Nephron (organoid): ENCODE results near the gene SEC11C.

Source experiments
- H3K27ac Mint-ChIP-seq, 3 experiments: 2 replicates each; pipeline ENCODE4 v1.8.0; 2020; ENCODE audit warnings: mixed read lengths in 3 of 3, mild to moderate bottlenecking in 2 of 3, moderate library complexity in 1 of 3
- H3K27me3 Mint-ChIP-seq: 2 replicates; pipeline ENCODE4 v1.8.0; 2021; ENCODE audit warnings: low read depth, mild to moderate bottlenecking, moderate library complexity, mixed read lengths
- H3K36me3 Mint-ChIP-seq: 2 replicates; pipeline ENCODE4 v1.8.0; 2020; ENCODE audit warnings: low read depth, mixed read lengths
- H3K4me1 Mint-ChIP-seq: 2 replicates; pipeline ENCODE4 v1.8.0; 2020; ENCODE audit warnings: mixed read lengths
- H3K4me3 Mint-ChIP-seq, 3 experiments: 2 replicates each; pipeline ENCODE4 v1.8.0; 2020; ENCODE audit warnings: mild to moderate bottlenecking in 3 of 3, mixed read lengths in 3 of 3, moderate library complexity in 2 of 3
- H3K9me3 Mint-ChIP-seq: 2 replicates; pipeline ENCODE4 v1.8.0; 2020; ENCODE audit warnings: mixed read lengths
- TF ChIP-seq, protein P1 (sequence below), 3 experiments: fragments of 200-600 bp; sonication (generic); IDR thresholded peaks; one replicate each; pipeline ENCODE4 v1.5.0; 2021; ENCODE audit warnings: antibody characterized with exemption in 3 of 3; ENCODE audit not compliant: unreplicated experiment in 3 of 3

Gene SEC11C

DNA sequence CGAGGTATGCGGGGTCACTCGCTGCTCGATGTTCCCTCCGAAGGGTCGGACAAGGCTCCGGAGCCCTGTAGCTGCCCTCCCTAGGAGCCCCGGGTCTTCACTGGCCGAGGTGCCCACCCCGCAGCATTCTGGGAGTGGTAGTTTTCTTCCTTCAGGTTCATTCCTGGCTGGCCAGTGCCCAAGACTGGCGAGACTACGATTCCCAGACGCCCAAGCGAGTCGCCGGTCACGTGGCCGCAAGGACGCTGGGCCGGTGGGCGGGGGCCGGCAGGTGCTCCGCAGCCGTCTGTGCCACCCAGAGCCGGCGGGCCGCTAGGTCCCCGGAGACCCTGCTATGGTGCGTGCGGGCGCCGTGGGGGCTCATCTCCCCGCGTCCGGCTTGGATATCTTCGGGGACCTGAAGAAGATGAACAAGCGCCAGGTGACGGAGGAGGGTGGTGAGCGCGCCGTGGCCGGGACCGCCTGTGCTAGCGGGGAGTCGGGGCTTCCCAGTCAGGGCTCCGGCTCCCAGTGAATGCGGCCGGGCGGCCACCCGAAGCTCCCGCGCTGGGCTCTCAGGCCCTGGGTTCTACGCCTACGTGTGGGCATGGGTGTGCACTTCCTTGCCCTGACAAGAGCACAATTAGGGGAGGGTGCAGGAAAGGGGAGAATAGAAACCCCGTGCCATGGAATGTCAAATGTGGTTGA lies at the start of gene SEC11C:
Gene SEC11C (plus strand): TSS at position 270 of the 687 bp plus-strand sequence. CDS start 65 bp downstream, at position 335.
- H3K4me3 Mint-ChIP-seq: peak within 1 kb of the TSS; percentile 93 to 95 (median 94)
- peaks cover 53% of the 10 kb centered on the region for H3K27me3 Mint-ChIP-seq
- TF ChIP-seq, protein P1, sequence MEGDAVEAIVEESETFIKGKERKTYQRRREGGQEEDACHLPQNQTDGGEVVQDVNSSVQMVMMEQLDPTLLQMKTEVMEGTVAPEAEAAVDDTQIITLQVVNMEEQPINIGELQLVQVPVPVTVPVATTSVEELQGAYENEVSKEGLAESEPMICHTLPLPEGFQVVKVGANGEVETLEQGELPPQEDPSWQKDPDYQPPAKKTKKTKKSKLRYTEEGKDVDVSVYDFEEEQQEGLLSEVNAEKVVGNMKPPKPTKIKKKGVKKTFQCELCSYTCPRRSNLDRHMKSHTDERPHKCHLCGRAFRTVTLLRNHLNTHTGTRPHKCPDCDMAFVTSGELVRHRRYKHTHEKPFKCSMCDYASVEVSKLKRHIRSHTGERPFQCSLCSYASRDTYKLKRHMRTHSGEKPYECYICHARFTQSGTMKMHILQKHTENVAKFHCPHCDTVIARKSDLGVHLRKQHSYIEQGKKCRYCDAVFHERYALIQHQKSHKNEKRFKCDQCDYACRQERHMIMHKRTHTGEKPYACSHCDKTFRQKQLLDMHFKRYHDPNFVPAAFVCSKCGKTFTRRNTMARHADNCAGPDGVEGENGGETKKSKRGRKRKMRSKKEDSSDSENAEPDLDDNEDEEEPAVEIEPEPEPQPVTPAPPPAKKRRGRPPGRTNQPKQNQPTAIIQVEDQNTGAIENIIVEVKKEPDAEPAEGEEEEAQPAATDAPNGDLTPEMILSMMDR (IDR thresholded peaks at IDR 0.05; ENCODE audit: unreplicated experiment in 3 of 3): no peak
- peak within 1 kb of the TSS; percentile 97 to 100 (median 99) for H3K27ac Mint-ChIP-seq
- H3K36me3 Mint-ChIP-seq: no peaks in the 10 kb centered on the region
- no peaks in the 10 kb centered on the region for H3K9me3 Mint-ChIP-seq
- peaks cover 20% of the 10 kb centered on the region for H3K4me1 Mint-ChIP-seq

DNA sequence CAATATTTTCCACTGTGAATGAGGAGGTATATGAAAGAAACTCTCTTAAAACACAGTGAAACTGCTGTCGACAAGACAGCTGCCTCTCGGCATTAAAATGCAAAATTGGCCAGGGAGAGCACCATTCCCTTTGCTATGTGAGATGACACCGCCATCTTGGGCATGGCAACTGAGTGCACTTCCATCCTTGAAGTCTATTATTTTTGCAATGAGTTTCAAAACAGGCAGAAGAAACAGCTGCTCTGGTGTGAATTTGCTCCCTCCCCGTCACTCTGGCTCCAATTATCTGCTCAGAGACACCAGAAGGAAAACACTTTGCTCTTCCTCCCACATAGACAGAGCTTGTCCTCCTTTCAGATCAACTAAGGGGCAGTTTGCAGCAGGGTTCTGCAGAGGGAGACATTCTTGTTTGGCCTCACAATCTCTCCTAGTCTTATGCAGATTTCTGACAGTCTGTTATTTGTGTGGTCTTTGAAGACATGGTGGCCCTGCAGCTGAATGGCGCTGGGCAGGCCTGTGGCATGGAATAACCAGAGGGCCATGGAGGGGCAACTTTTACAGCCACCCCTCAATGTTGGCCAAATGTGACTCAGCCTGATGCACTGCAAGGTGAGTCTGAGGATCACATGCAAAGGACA lies 48.6 kb upstream of the SEC11C start:
- TF ChIP-seq, protein P1 (IDR thresholded peaks at IDR 0.05; ENCODE audit: unreplicated experiment in 3 of 3): no peak
- no peaks in the 10 kb centered on the region for H3K4me1 Mint-ChIP-seq
- peaks cover 17% of the 10 kb centered on the region for H3K27me3 Mint-ChIP-seq
- H3K9me3 Mint-ChIP-seq: no peaks in the 10 kb centered on the region
- H3K36me3 Mint-ChIP-seq: no peaks in the 10 kb centered on the region
- peak overlapping the region in 2 of 3 experiments; percentile 41 to 60 for H3K27ac Mint-ChIP-seq
- no peak overlapping the region for H3K4me3 Mint-ChIP-seq

DNA sequence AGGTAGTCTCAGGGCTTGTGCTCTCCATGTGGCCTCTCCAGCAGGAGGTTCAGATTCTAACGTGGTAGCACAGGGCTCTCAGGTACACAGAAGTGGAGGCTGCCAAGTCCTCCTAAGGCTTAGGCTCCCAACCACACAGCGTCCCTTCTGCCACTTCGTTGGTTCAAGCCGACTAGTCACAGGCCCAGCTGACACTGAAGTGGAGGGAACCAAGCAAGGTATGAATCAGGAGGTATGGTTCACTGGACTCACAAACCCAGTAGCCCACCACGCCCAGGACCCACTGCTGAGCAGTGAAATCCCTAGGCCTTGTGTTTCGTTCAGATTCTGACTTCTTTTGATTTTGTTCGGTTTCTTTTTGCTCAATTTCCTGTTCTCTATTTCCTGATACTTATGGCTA lies 46.0 kb upstream of the SEC11C start:
- H3K27ac Mint-ChIP-seq: no peak overlapping the region
- no peak overlapping the region for H3K4me3 Mint-ChIP-seq
- H3K36me3 Mint-ChIP-seq: no peaks in the 10 kb centered on the region
- H3K9me3 Mint-ChIP-seq: no peaks in the 10 kb centered on the region
- H3K4me1 Mint-ChIP-seq: no peaks in the 10 kb centered on the region
- H3K27me3 Mint-ChIP-seq: peaks cover 16% of the 10 kb centered on the region
- TF ChIP-seq, protein P1 (IDR thresholded peaks at IDR 0.05; ENCODE audit: unreplicated experiment in 3 of 3): no peak

DNA sequence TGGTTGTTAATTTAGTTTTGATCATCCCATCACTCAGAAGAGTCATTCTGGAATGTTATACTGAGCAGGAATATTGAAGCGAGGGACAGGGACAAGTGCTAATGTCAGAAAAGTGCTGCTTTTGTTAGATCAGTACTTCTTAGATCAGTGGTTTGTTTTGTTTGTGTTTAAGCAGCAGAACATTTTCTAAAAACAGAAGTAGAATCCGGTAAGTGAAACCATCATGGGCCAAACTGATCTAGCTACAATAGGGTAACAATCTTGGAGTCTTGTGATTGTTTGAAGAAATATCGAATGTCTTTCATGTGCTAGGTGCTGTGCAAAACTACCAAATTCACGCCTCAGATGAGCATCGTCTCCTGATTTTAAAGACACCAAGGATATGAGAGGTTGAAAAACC lies 45.1 kb upstream of the SEC11C start:
- TF ChIP-seq, protein P1 (IDR thresholded peaks at IDR 0.05; ENCODE audit: unreplicated experiment in 3 of 3): no peak
- H3K36me3 Mint-ChIP-seq: no peaks in the 10 kb centered on the region

DNA sequence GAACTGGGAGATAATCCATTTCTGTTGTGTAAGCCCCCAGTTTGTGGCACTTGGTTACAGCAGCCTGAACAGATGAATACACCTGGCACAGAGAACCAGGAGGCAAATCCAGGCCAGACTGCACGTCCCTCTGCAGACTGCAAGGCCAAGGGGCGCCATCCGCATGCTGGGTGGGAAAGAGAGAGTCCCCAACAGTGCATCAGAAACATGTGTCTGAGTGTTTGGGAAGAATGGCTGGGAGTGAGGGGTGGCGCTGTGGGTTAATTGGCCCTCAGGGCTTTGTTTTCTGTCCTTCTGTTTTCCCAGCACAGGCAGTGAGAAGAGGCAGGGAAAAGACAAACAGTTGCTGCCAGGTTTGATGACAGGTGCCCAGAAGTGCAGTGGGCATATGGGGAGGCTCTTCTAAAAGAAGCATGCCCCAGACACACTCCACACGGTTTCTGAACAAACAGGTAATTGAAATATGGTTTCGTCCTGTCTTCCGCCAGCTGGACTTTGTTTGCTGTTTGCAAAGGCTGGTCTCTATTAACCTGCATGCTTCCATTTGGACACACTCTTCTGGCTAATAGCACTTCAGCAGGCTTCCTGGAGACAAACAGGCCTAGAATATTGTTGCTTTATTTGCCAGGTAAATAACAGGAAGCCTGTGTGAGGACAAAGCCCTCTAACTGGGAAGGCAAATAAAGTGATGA lies 43.4 kb upstream of the SEC11C start:
- no peaks in the 10 kb centered on the region for H3K36me3 Mint-ChIP-seq
- H3K27ac Mint-ChIP-seq: no peak overlapping the region
- peaks cover 22% of the 10 kb centered on the region for H3K27me3 Mint-ChIP-seq
- no peaks in the 10 kb centered on the region for H3K9me3 Mint-ChIP-seq
- H3K4me3 Mint-ChIP-seq: no peak overlapping the region
- TF ChIP-seq, protein P1 (IDR thresholded peaks at IDR 0.05; ENCODE audit: unreplicated experiment in 3 of 3): no peak
- no peaks in the 10 kb centered on the region for H3K4me1 Mint-ChIP-seq

More for the DNA sequence above, 45.1 kb upstream of the SEC11C start:
- Mint-ChIP-seq H3K27me3 (peaks cover 16% of the 10 kb centered on the region), H3K27ac (no peak overlapping the region), H3K4me3 (no peak overlapping the region), H3K4me1 (no peaks in the 10 kb centered on the region), H3K9me3 (no peaks in the 10 kb centered on the region)
